Loucy (cell line): ENCODE measurements around the gene PPP1R26.

Source experiments
- EZH2phosphoT487 ChIP-seq: fragments of 200-600 bp; IDR thresholded peaks from 2 replicates; pipeline ENCODE4 v1.6.1; 2018; ENCODE audit warnings: antibody characterized with exemption, mild to moderate bottlenecking, moderate library complexity, borderline replicate concordance
- TF ChIP-seq, protein P1 (sequence below): fragments of 200-600 bp; sonication (generic); conservative IDR thresholded peaks from 2 replicates; pipeline ENCODE4 v1.5.1; 2014; ENCODE audit warnings: mild to moderate bottlenecking, antibody characterized with exemption, low read length

DNA sequence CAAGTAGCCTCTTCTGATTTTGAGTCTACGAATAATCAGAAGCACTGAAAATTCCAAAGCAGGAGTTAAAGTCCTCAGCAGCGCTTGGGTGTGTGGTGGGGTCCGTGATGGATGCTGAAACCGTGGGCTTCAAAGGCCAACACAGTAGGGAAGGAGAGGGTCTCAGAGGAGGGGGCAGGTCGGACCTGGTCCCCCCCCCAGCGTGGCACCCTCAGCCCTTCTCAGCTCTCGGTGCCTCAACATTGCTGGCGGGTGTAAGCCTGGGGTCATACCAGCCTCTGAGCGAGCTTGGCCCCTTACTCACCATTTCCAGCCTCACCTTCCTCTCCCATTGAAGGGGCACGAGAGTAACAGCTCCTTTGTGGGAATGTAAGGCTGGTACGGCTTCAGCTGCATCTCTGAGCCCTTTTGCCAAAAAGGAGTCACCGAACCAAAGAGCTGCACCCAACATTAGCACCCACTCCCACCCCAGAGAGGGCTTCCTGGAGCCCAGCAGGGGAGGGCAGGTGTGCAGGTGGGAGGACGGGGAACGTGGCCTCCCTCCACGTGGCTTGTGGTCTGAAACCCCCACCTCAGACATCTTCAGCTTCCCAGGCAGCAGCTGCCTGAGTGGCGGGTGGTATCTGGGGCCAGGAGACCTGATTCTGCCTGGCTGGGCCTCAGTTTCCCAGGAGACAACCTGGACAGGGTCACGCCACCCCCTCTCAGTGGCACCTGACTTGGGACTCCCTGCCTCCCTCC is 34.9 kb downstream of the PPP1R26 start:
- TF ChIP-seq, protein P1, sequence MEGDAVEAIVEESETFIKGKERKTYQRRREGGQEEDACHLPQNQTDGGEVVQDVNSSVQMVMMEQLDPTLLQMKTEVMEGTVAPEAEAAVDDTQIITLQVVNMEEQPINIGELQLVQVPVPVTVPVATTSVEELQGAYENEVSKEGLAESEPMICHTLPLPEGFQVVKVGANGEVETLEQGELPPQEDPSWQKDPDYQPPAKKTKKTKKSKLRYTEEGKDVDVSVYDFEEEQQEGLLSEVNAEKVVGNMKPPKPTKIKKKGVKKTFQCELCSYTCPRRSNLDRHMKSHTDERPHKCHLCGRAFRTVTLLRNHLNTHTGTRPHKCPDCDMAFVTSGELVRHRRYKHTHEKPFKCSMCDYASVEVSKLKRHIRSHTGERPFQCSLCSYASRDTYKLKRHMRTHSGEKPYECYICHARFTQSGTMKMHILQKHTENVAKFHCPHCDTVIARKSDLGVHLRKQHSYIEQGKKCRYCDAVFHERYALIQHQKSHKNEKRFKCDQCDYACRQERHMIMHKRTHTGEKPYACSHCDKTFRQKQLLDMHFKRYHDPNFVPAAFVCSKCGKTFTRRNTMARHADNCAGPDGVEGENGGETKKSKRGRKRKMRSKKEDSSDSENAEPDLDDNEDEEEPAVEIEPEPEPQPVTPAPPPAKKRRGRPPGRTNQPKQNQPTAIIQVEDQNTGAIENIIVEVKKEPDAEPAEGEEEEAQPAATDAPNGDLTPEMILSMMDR, result no peak
- TF ChIP-seq EZH2phosphoT487, result no peak
